Measurements from ENCODE around the gene IFIT3. TPM values are rescaled to one million over a fixed set of nuclear protein-coding genes. Genes with fewer than 3 reads are reported as not detected.

IFIT3 gene
- total and polyA plus RNA-seq, 10 donors = 7.7 to 44.5 (median 24.6) TPM

DNA sequence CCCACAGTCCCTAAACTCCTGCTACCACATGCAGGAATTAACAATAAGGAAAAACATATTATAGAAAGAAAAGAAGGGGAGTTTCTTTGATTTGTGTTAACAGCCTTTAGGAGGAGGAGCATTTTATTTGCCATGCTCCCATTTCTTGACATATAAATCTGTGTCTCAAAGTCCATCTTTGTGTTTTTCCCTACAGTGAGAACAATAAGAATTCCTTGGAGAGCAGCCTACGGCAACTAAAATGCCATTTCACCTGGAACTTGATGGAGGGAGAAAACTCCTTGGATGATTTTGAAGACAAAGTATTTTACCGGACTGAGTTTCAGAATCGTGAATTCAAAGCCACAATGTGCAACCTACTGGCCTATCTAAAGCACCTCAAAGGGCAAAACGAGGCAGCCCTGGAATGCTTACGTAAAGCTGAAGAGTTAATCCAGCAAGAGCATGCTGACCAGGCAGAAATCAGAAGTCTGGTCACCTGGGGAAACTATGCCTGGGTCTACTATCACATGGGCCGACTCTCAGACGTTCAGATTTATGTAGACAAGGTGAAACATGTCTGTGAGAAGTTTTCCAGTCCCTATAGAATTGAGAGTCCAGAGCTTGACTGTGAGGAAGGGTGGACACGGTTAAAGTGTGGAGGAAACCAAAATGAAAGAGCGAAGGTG lies 21.9 kb upstream of the IFIT3 start:
- no peaks in the 10 kb centered on the region for H3K9me3 ChIP-seq
- H3K4me1 ChIP-seq = peaks cover 10 to 45% (median 28%) of the 10 kb centered on the region in 6 donors
- H3K4me3 ChIP-seq = no peak overlapping the region
- intact Hi-C loops (cut with DNase I; ENCODE audit: low total_unique reads) = no loop called here
- no peak for TF ChIP-seq POLR2A (IDR thresholded peaks at IDR 0.05)
- 94 to 98% (median 97%) methylated on average over 9 of the region's 9 CpGs for WGBS, 5 donors
- H3K27me3 ChIP-seq (replicated peaks in 1 of 7) = no peaks in the 10 kb centered on the region
- no peak for DNase-seq
- H3K27ac ChIP-seq = no peak overlapping the region
- H3K36me3 ChIP-seq = peaks cover 0 to 44% (median 25%) of the 10 kb centered on the region in 6 donors

- Histone ChIP-seq H3K4me3 (no peak overlapping the region), H3K9me3 (no peaks in the 10 kb centered on the region), H3K27ac (no peak overlapping the region), H3K4me1 (peaks cover 7 to 38% (median 23%) of the 10 kb centered on the region in 6 donors), H3K36me3 (peaks cover 0 to 44% (median 25%) of the 10 kb centered on the region in 6 donors), H3K27me3 (replicated peaks in 1 of 7) (no peaks in the 10 kb centered on the region)
- 89 to 95% (median 95%) methylated on average over 13 of the region's 13 CpGs for WGBS, 5 donors
- DNase-seq = no peak
- TF ChIP-seq CTCF (IDR thresholded peaks at IDR 0.05 in 8 of 11, conservative IDR thresholded peaks at IDR 0.05 in 3 of 11) = no peak
- no peak for TF ChIP-seq POLR2AphosphoS5 (IDR thresholded peaks at IDR 0.05)
- TF ChIP-seq POLR2A (IDR thresholded peaks at IDR 0.05) = no peak
- intact Hi-C loops (cut with DNase I; ENCODE audit: low total_unique reads) = no loop called here
Observed at GRCh38 chr10:89306434-89307268, 21.1 kb upstream of the IFIT3 start.

GRCh38 chr10:89307269-89307577 lies 20.6 kb upstream of the IFIT3 start:
- no peak for DNase-seq
- intact Hi-C loops (cut with DNase I; ENCODE audit: low total_unique reads) = no loop called here
- Histone ChIP-seq H3K36me3 (peaks cover 0 to 44% (median 25%) of the 10 kb centered on the region in 6 donors), H3K4me3 (no peak overlapping the region), H3K4me1 (peaks cover 7 to 34% (median 22%) of the 10 kb centered on the region in 6 donors), H3K9me3 (no peaks in the 10 kb centered on the region), H3K27ac (no peak overlapping the region), H3K27me3 (replicated peaks in 1 of 7) (no peaks in the 10 kb centered on the region)
- no peak for TF ChIP-seq POLR2AphosphoS5 (IDR thresholded peaks at IDR 0.05)
- no peak for TF ChIP-seq POLR2A (IDR thresholded peaks at IDR 0.05)
- no peak for TF ChIP-seq CTCF (IDR thresholded peaks at IDR 0.05 in 8 of 11, conservative IDR thresholded peaks at IDR 0.05 in 3 of 11)

GRCh38 chr10:89308266-89308665 lies 19.5 kb upstream of the IFIT3 start:
- Histone ChIP-seq H3K27me3 (replicated peaks in 1 of 7) (no peaks in the 10 kb centered on the region), H3K4me3 (no peak overlapping the region), H3K27ac (no peak overlapping the region), H3K36me3 (peaks cover 0 to 44% (median 25%) of the 10 kb centered on the region in 6 donors), H3K4me1 (peaks cover 7 to 24% (median 15%) of the 10 kb centered on the region in 6 donors), H3K9me3 (no peaks in the 10 kb centered on the region)
- DNase-seq = no peak
- WGBS, 5 donors = 89 to 97% (median 95%) methylated on average over 6 of the region's 6 CpGs
- intact Hi-C loops (cut with DNase I; ENCODE audit: low total_unique reads) = no loop called here
- TF ChIP-seq POLR2AphosphoS5 (IDR thresholded peaks at IDR 0.05) (no peak), CTCF (IDR thresholded peaks at IDR 0.05 in 8 of 11, conservative IDR thresholded peaks at IDR 0.05 in 3 of 11) (no peak), POLR2A (IDR thresholded peaks at IDR 0.05) (no peak)
